ENCODE measurements around the gene LOXL1. TPM values are rescaled to one million over a fixed set of nuclear protein-coding genes. Genes with fewer than 3 reads are reported as not detected.

The LOXL1 gene, protein sequence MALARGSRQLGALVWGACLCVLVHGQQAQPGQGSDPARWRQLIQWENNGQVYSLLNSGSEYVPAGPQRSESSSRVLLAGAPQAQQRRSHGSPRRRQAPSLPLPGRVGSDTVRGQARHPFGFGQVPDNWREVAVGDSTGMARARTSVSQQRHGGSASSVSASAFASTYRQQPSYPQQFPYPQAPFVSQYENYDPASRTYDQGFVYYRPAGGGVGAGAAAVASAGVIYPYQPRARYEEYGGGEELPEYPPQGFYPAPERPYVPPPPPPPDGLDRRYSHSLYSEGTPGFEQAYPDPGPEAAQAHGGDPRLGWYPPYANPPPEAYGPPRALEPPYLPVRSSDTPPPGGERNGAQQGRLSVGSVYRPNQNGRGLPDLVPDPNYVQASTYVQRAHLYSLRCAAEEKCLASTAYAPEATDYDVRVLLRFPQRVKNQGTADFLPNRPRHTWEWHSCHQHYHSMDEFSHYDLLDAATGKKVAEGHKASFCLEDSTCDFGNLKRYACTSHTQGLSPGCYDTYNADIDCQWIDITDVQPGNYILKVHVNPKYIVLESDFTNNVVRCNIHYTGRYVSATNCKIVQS
- total RNA-seq: 18.9 TPM

GRCh38 chr15:73926219-73927002 is at the start of gene LOXL1:
LOXL1 (plus strand) TSS chr15:73926462; CDS start chr15:73926784, 322 bp downstream.
- peak; percentile 91 for DNase-seq

- DNase-seq: no peak
Observed at GRCh38 chr15:73879426-73879825, 46.8 kb upstream of the LOXL1 start.

DNA sequence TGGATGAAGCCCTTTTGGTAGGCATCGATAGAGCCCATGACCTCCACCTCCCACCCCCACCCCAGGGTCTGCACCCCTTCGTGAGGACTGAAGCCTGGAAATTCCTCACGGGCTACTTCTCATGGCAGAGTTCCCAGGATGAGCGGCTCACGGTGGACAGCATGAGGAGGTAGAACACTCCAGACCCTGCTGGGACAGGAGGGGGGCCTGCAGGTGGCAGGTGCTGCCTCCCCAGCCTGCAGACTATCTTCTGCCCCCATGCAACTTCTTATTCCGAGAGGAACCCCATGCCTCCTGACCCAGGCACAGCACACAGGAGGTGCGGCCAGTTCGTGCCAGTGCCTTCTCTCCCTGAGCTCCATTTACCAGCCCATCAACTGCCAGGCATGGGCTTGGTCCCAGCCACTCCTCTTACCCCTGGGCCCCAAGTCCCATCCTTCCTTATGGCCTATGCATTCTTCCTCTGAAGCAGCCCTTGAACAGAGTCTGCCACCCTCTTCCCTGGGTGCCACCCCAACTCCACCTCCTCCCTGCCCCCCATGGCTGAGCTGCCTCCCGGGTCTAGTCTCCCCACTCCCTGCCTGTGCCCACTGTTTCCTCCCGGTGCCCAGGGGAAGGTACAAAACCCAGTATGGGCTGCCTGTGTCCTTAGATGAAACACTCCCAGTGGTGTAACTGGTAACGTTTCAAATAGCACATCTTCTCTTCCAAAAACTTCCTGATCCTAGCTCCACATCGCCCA is 44.5 kb upstream of the LOXL1 start:
- DNase-seq: no peak

DNA sequence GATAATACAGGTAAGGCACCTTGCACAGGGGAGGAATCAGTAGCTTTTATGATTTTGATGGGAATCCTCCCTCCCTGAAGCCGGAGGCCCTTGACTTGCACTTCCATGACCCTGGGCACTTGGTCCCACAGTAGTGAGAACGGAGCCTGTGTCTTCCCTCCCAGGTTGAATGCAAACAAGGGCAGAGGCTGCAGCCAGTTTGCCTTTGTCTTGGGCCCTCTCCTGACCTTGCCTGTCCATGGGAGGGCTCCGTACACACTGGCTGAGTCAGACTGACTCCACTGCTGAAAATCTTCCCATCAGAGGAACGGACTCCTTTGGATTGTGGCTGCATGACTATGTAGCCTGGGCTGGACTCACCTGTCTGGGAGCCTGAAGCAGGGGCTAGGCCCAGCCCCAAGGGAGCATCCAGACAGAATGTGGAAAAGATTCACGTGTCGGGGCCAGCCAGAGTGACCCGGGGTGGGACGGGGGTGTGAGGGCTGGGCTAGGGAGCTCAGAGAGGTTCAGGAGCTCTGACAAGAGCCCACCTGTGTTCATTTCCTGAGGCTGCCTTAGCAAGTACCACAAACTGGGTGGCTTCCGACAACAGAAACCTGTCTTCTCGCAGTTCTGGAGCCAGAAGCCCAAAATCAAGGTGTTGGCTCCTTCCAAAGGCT is 43.4 kb upstream of the LOXL1 start:
- DNase-seq: no peak

DNA sequence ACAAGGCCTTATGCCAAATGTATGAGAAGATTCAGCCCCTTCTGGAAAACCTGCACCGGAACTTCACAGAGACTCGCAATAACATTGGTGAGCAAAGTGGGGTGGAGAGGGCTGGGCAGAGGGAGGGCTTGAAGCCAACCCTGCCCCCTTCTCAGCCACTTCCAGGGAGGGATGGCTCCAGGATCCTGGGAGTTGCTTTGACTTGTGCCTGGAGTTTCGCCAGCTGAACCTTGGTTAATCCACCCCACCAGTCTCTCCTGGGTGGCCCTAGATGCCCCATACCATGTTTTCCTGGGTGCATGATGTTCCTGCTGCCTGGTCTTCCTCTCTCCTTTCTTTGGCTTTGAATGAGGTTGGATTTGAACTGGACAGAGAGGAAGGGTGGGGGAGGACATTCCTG is 42.1 kb upstream of the LOXL1 start:
- DNase-seq: no peak

DNA sequence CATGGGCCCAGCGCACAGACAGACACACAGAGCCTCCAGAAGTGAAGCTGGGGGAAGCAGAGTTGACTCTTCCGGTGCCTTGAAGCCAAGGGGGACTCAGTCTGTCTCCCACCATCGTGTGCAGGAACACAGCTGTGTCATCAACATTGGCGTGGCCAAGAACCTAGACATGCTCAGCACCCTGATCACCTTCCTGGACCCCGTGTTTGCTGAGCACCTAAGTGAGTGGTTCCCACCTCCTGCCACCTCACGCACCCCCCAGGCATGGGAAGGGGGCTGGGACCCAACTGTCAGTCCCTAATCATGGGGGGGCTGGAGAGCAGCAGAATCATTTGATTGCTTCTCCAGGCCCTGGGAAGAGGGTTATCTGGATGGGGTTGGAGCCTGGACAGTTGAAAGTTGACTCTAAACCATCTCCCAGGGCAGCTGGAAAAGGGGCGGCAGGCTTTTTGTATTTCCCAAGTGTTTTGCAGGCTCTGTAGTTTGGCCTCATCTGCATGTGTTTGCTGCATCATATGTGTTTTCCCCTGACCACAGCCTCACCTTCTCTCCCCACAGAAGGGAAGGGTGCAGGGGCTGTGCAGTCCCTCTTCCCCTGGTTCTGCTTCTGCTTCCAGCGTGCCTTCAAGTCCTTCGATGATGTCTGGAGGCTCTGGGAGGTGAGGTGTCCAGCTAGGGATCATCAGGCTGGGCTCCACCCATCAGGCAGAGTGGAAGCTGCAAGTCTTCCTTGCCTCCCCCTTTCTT is 40.1 kb upstream of the LOXL1 start:
- DNase-seq: no peak

- no peak for DNase-seq
Observed at GRCh38 chr15:73886717-73887345, 39.4 kb upstream of the LOXL1 start.

GRCh38 chr15:73887481-73887880 is 38.8 kb upstream of the LOXL1 start:
- no peak for DNase-seq

DNA sequence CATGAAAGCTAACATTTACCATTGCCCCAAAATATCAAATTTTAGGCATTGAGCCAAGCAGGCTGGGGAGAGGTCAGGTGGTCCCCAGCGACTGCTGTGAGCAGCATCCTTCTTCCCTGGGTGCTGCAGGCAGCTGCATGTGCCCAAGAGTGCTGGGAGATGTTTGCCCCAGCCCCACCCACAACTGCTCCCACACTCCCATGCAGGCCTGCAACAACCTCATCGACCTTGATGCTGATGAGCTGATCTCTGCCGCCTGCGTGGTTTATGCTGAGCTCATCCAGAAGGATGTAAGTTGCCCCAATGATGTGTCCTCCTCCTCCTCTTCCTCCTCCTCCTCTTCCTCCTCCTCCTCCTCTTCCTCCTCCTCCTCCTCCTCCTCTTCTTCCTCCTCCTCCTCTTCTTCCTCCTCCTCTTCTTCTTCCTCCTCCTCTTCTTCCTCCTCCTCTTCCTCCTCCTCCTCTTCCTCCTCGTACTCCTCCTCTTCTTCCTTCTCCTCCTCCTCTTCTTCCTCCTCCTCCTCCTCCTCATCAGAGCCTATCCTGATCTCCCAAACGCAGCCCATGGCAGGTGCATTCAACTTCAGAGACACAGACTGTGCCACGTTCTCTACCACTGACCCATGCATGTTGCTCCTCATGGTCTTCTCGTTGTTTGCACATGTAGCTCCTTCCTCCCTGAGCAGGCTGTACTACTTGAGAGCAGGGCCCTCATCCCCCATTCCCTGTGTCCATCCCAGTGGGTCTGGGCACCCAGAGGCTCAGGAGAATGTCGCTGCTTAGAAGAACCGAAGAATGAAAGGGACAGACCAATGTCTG is 37.8 kb upstream of the LOXL1 start:
- no peak for DNase-seq

GRCh38 chr15:73889053-73889761 is 37.1 kb upstream of the LOXL1 start:
- DNase-seq: no peak

GRCh38 chr15:73889762-73890124 is 36.5 kb upstream of the LOXL1 start:
- no peak for DNase-seq

GRCh38 chr15:73891328-73892315 is 34.6 kb upstream of the LOXL1 start:
- DNase-seq: peak; percentile 9

DNA sequence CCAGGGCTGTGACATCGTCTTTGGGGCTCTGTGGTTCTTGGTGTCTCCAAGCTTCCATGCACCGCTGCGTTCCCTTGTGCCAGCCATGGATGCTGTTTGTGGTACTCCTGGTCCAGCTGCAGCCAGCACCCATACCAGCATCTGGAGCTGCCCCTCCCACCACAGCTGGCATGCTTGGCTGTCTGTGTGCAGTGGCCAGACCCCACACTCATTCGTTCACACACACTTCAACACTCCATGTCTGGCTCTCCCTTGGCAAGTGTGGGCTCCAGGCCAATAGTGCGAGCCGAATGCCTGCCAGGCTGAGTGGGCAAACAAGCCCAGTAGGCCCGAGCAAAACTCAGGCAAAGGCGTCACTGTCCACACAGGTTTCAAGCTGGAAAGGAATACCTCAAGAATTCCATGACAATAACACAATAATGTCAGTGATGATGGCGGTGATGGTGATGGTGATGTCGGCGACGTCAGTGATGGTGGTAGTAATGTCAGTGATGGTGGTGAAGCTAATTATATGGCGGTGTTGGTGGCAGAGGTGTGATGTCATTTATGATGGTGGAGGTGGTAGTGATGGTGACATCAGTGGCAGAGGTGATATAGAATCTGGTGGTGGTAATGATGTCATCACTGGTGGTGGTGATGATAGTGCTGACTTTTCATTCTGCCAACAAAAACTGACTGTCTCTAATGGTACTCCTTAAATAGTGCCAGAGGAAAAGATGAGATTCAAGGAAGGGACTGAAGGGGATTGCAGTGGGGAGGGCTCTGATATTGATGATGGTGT is 33.6 kb upstream of the LOXL1 start:
- no peak for DNase-seq

GRCh38 chr15:73894133-73894814 is 32.0 kb upstream of the LOXL1 start:
- no peak for DNase-seq

- no peak for DNase-seq
Observed at GRCh38 chr15:73897441-73898261, 28.6 kb upstream of the LOXL1 start.

Data from tongue (tissue), 2 donors.